NCI-H2029 treated with DMSO at 0.1 percent for 48 hours (cell line): ENCODE data around the gene SP6.

ENCODE experiments used
- DNase-seq: peaks from one replicate; lab custom pipeline; 2025; lab: John Stamatoyannopoulos, UW

SP6 gene

DNA sequence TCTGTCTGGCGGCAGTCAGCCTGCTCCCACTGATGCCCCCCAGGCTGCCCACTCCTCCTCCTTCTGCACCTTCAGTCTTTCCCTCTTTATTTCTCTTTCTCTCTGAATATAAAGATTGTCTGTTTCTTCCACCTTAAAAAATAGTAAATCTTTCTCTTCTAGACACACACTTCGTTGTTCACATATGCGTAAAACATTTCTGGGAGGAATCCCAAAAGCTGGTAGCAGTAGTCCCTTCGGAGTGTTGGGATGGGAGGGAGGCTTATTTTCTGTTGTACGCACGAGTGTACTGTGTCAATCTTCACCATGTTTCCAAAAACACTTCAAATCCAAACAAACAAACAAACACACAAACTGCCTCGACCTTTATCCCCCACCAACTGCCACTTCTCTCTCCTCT, 39.3 kb downstream of the SP6 start:
- no peak for DNase-seq

DNA sequence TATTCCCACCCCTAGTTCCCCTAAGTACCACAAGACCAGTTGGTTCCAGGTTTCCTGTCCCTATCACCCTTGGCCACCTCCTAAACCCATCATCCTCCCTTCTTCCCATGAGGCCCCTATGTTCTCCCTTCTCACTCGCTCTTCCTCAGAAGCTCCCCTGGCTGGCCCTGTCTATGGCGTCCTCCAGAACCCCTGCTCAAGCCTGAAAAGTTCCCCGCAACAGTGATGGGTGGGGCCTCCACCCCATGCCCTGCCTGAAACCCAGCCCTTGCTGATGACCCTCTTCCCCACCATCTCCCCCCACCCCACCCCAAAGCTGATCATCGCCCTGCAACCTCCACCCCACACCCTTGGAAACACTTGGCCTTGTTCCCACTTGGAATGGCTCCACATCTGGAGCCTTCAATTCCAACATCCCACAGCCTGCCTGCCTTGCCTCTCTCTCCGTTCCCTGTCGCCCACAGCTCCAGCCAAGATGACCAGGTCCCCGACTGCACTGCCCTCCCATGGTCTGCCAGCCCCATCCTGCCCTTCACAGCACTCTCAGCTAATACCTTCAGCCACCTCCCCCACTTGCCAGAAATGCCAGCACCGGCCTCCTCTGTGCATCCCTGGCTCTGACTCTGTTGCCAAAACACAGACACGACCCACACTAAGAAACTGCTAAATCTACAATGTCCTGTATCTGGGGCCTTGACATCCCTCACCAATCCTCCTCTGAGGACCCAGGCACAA, 39.9 kb downstream of the SP6 start:
- no peak for DNase-seq

DNA sequence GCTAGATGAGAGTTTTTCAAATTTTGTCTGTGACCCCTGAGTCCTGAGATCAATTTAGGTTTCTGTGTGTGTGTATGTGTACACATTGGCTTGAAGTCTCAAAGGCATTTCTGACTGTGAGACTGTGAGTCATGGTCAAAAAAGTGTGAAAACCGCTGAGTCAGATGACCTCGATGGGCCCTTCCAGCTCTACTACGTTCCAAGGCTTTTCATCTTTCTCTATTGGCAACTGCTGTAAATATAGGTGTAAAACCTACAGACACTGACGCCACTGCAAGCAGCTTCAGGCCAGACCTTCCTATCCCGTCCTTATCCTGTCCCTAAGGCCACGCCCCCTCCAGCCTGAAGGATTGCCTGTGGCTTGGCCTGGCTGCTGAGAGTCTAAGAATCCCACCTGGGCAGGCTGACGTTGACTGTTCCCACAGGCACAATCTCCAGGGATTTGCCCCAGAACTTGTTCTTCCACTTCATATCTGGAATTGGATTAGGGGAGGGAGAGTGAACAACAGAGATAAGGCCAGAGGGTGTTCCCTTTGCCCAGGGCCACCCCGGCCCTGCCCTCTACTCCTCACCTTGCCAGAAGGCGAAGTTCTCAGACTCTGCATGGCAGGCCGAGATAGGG, 40.7 kb downstream of the SP6 start:
- DNase-seq, result no peak

- DNase-seq, result no peak
These were observed 42.0 kb downstream of the SP6 start for GRCh38 chr17:47808830-47809480.

- no peak for DNase-seq
These were observed 42.7 kb downstream of the SP6 start for GRCh38 chr17:47808036-47808829.

DNA sequence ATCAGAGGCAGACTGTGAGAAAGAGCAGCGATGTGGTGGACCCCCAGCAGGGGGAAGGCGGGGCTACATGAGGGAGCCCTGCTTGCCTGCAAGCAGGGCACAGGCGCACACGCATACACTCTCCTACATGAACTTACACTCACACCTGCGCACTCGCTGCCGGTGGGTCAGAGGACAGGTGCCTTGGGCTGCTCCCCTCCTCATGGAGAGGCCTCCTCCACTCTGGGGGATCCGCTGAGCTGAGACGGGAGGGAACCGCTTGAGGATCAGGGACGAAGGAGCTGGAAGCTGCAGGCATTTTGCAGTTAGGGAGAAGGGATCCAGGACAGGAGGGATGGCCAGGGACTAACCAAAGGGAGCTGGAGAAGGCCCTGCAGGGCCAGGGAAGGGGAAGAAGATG, 43.5 kb downstream of the SP6 start:
- DNase-seq, result no peak

- DNase-seq, result no peak
These were observed 44.1 kb downstream of the SP6 start for GRCh38 chr17:47806913-47807255.

- DNase-seq, result no peak
These were observed 44.7 kb downstream of the SP6 start for GRCh38 chr17:47806026-47806912.

DNA sequence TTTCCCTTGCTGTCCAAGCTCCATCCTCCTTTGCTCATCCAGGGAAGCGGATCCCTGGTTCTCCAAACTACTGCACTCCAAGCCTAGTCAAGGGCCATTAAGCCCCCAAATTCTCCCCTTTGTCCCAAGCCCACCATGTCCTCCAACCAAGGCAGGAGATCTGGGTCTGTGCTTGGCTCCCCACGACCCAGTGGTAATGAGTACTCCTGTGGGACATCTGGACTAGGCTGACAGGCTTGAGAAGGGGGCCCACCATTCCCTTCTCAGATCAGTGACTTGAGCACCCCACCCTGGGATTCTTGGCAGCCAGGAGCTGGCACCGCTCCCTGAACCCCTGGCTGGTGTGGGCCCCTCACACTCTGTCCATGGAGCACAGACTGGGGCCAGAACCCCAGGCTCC, 46.5 kb downstream of the SP6 start:
- DNase-seq, result no peak

DNA sequence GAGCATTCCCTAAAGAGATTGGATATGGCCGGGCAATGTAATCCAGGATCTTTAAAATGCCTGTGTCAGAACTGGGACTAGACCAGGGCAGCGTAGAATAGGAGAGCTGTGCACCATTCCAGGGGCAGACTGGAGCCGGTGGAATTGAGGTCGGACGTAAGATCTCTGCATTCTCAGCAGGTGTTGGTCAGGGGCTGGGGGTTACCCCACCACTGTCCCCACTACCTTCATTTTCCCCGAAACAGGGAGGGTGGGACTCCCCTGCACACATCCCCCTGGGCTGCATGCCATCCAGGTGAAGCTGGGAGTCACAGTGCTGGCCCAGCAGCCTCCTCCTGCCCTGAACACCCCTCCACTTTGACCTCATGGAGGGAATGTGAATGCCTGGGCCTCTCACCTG, 47.2 kb downstream of the SP6 start:
- DNase-seq, result no peak

DNA sequence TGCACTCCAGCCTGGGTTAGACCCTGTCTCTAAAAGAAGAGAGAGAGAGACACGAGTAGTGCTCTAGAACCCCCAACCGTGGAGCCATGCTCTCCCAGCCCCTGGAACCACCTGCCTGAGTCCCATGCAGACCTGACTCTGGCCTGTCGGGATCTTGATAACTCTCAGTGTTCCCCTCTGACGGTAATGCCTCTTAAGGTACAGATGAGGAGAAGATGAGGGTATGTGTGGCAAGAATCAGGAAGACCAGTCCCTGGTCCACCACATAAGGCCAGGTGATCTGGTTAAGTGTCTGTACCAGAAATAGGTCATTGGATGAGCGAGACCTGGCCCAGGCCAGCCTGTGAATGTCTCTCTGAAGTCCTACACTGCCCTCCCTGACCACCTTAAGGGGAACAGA, 47.8 kb downstream of the SP6 start:
- no peak for DNase-seq

- DNase-seq, result peak; percentile 57
These were observed 48.5 kb downstream of the SP6 start for GRCh38 chr17:47802341-47803022.

DNA sequence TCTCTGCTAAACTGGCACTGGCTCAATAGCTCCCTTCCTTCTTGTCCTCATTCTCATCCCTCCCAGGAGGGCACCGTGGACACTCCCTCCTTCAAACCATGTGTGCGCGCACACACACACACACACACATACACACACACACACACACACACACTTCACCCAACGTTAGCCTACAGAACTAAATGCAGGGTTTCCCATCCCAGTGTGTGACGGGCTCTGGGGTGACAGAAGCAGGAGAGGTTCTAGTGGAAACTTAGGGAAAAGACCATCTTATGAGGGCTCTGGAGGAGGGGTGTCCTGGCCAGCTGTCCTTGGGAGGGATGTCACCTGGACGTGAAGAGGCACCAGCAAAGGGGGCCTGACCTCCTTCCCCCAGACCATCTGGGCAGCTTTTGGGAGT, 49.1 kb downstream of the SP6 start:
- DNase-seq, result no peak

DNA sequence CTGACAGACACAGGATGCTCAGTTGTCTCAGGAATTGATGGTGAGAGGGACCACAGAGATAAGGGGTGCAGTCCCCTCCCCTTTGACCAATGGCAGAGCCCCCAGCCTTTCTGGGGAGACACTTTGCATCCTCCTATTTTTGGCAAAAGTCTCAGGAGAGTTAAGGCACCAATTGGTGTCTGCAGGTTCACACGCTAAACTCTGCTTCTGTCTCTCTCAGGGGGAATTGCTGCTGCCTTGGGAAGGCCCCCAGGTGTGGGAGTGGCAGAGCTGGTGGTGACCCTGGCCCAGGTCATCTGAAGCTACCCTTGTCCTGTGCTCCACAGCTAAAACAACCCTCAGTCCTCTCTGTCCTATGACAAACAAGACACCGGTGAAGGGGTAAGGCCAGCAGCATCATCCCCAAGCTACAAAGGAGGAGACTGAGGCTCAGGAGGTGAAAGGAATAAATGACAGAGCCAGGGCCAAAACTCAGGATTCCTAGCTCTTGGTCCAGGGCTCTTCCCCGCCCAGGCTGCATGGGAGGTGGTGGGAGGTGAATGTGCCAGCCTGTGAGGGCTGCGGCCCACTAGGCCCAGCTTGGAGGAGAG, 49.7 kb downstream of the SP6 start:
- DNase-seq, result no peak

DNA sequence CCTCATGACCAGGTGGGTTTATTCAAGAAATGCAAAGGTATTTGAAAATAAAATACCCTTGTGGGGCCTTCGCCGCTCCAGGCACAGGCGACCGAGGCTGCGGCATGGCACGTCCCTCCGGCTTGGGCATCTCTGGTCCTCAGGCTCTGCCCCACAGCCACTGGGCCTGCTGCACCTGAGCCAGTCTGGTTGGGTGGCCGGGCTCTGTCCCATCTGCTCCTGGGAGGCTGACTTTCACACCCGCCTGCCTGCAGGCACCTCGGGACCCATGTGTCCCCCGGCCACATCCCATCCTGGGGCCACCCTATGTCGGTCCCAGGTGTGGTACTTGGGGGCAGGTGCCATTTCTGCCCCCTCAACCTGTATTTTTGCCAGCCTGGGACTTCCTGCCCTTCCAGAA, 50.3 kb downstream of the SP6 start:
- DNase-seq, result no peak

DNA sequence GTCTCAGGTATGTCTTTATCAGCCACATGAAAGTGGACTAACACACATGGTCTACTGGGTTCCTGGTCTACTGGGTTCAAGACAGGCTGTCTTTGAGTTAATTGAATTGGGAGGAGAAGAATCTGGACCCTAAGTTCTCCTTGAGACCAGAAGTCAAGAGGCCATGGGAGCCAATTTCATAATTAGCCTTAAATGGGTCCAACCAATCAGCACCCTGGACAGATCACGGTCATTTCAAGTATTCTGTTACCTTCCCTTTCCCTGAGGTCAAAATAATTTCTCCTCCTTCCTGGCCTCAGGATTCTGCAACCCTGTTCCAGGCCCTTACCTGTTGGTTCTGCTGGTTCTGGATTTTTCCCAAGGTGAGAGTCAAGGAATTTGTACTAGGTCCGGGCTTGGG, 53.2 kb downstream of the SP6 start:
- DNase-seq, result no peak
